Measurements from ENCODE around the gene TFAP2D. TPM values are rescaled to one million over a fixed set of nuclear protein-coding genes. Genes with fewer than 3 reads are reported as not detected.

The TFAP2D gene
- total and polyA plus RNA-seq, 10 donors = not detected

Other genes with a start within 250 kb of the TFAP2D start
- gene TFAP2B, start 105.3 kb downstream of the TFAP2D start, total RNA-seq = not detected
- gene TFAP2B, start 105.3 kb downstream of the TFAP2D start, polyA plus RNA-seq = not detected